Nephron progenitor cell (in vitro differentiated cells): ENCODE measurements around the gene BRPF3.

Experiments used
- DNase-seq: peaks from one replicate; pipeline ENCODE4 v3.0.0; 2021
- H3K27ac Mint-ChIP-seq: 2 replicates; pipeline ENCODE4 v1.8.0; 2021; ENCODE audit warnings: mild to moderate bottlenecking, moderate library complexity, mixed read lengths
- H3K27me3 Mint-ChIP-seq: 2 replicates; pipeline ENCODE4 v1.8.0; 2021; ENCODE audit warnings: mild to moderate bottlenecking, low read depth, mixed read lengths; ENCODE audit not compliant: poor library complexity
- H3K36me3 Mint-ChIP-seq: 2 replicates; pipeline ENCODE4 v1.8.0; 2021; ENCODE audit warnings: low read depth, mixed read lengths
- H3K4me1 Mint-ChIP-seq: 2 replicates; pipeline ENCODE4 v1.8.0; 2021; ENCODE audit warnings: mixed read lengths
- H3K4me3 Mint-ChIP-seq: 2 replicates; pipeline ENCODE4 v1.8.0; 2021; ENCODE audit warnings: mild to moderate bottlenecking, moderate library complexity, mixed read lengths
- H3K9me3 Mint-ChIP-seq: 2 replicates; pipeline ENCODE4 v1.8.0; 2021; ENCODE audit warnings: mild to moderate bottlenecking, moderate library complexity, mixed read lengths
- TF ChIP-seq, protein P1 (sequence below): fragments of 200-600 bp; sonication (generic); IDR thresholded peaks from 2 replicates; pipeline ENCODE4 v1.5.0; 2021; ENCODE audit warnings: antibody characterized with exemption

Gene BRPF3

DNA sequence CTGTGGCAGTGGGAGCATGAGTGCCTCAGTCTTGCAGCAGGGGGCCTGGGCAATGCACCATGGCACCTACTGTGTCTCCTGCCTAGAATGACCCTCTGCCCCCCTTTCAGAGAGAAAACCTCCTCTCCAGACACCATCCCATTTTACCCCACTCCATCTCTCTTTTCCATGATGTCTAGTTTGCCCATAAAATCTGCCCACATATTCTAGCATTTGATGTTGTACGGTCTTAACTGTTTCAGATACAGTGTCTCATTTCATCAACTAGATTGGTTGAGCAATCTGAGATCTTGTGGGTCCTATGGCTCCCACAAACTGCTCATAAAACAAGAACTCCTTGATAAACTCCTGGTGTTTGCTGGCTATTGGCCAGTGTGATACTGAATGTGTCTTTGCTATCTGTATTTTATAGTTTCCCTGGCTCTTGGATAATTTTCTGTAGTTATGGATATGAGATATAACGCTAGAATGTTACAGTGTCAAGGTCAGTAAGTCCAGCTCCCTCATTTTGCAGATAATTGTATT, 81.5 kb downstream of the BRPF3 start:
- TF ChIP-seq, protein P1, sequence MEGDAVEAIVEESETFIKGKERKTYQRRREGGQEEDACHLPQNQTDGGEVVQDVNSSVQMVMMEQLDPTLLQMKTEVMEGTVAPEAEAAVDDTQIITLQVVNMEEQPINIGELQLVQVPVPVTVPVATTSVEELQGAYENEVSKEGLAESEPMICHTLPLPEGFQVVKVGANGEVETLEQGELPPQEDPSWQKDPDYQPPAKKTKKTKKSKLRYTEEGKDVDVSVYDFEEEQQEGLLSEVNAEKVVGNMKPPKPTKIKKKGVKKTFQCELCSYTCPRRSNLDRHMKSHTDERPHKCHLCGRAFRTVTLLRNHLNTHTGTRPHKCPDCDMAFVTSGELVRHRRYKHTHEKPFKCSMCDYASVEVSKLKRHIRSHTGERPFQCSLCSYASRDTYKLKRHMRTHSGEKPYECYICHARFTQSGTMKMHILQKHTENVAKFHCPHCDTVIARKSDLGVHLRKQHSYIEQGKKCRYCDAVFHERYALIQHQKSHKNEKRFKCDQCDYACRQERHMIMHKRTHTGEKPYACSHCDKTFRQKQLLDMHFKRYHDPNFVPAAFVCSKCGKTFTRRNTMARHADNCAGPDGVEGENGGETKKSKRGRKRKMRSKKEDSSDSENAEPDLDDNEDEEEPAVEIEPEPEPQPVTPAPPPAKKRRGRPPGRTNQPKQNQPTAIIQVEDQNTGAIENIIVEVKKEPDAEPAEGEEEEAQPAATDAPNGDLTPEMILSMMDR, result no peak
- H3K4me1 Mint-ChIP-seq, result no peaks in the 10 kb centered on the region
- no peaks in the 10 kb centered on the region for H3K9me3 Mint-ChIP-seq
- no peak overlapping the region for H3K4me3 Mint-ChIP-seq
- H3K27ac Mint-ChIP-seq, result no peak overlapping the region
- no peaks in the 10 kb centered on the region for H3K36me3 Mint-ChIP-seq
- DNase-seq, result no peak
- H3K27me3 Mint-ChIP-seq, result peaks cover 56% of the 10 kb centered on the region

GRCh38 chr6:36280467-36280866, 83.9 kb downstream of the BRPF3 start:
- Mint-ChIP-seq H3K27ac (no peak overlapping the region), H3K36me3 (no peaks in the 10 kb centered on the region), H3K9me3 (no peaks in the 10 kb centered on the region), H3K4me1 (no peaks in the 10 kb centered on the region), H3K27me3 (peaks cover 68% of the 10 kb centered on the region), H3K4me3 (no peak overlapping the region)
- TF ChIP-seq, protein P1, result no peak
- DNase-seq, result no peak

DNA sequence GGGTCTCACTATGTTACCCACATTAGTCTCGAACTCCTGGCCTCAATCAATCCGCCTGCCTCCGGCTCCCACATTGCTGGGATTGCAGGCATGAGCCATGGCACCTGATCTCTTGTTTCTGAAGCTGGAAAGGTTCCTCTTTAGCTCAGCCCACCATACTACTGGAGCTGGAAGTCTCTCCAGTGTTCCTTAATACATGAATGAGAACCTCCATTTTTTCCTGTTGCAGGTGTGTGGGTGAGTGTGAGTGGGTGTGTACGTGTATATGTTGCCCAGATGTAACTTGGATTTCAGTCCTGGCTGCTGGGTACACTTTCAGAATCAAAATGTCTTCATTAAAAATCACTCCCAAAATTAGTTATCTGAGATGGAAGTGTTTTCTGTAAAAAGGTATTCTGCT, 84.4 kb downstream of the BRPF3 start:
- no peak overlapping the region for H3K27ac Mint-ChIP-seq
- H3K9me3 Mint-ChIP-seq, result no peaks in the 10 kb centered on the region
- H3K4me1 Mint-ChIP-seq, result no peaks in the 10 kb centered on the region
- no peaks in the 10 kb centered on the region for H3K36me3 Mint-ChIP-seq
- DNase-seq, result no peak
- peaks cover 68% of the 10 kb centered on the region for H3K27me3 Mint-ChIP-seq
- TF ChIP-seq, protein P1, result no peak
- H3K4me3 Mint-ChIP-seq, result no peak overlapping the region
